ENCODE measurements around the gene BUD13. TPM values are rescaled to one million over a fixed set of nuclear protein-coding genes. Genes with fewer than 3 reads are reported as not detected.

The BUD13 gene
- total RNA-seq, 4 donors from 2014 or later = 10.8 to 17.1 (median 12.5) TPM

DNA sequence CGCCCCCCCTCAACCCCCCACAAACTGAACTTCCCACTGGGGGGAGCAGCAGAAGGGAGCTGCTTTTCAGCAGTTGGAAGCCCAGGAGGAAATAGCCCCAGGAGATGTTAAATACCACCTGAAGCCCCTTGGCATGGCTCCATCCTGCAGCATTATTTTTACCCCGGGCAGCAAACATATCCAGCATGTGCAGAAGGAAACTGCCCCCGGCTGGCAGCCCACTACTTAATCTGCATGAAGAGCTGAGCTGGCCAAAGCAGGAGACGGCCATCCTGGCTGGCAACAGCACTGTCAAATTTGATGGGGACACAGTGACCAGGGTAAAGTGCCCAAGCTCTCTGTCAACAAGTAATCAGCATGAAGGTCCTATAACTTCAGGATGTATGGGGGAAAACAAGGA, 32.0 kb downstream of the BUD13 start:
- 84% methylated on average over 3 of the region's 4 CpGs for WGBS
- Histone ChIP-seq H3K27me3 (no peaks in the 10 kb centered on the region), H3K4me1 (peaks cover 0 to 6% (median 2%) of the 10 kb centered on the region in 4 donors), H3K4me3 (no peak overlapping the region), H3K27ac (replicated peaks in 1 of 4) (no peak overlapping the region), H3K9me3 (no peaks in the 10 kb centered on the region), H3K36me3 (peaks cover 0 to 3% (median 1%) of the 10 kb centered on the region in 4 donors)
- intact Hi-C loops (cut with DNase I) = no loop called here
- DNase-seq (ENCODE audit: extremely low spot score) = peak; percentile 79
- no peak for TF ChIP-seq POLR2A (IDR thresholded peaks at IDR 0.05; ENCODE audit: low read depth)
- no peak for TF ChIP-seq CTCF (IDR thresholded peaks at IDR 0.05)
- no peak for TF ChIP-seq POLR2AphosphoS5 (IDR thresholded peaks at IDR 0.05)
- TF ChIP-seq EP300 (IDR thresholded peaks at IDR 0.05) = no peak

DNA sequence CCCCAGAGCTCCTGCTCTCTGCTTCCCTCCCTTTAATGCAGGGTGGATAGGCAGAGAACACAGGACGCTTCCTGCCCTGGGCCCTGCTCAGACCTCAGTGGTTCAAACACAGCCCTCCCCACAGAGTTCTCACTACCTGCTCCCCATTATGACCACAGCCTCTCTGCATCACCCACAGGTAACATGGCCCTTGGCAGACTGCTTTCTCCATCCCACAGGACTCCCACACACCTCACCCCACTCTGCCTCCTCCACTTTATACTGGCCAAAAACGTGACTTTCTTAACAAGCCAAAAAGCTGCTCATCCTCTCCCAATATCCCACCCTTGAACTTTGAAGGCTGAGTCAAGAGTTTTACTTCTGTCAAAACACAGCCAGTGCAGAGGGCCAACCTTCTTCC, 33.8 kb downstream of the BUD13 start:
- H3K27ac ChIP-seq (replicated peaks in 1 of 4) = no peak overlapping the region
- DNase-seq (ENCODE audit: extremely low spot score) = no peak
- no peaks in the 10 kb centered on the region for H3K9me3 ChIP-seq
- H3K36me3 ChIP-seq = no peaks in the 10 kb centered on the region
- WGBS = 77% methylated on average over 2 of the region's 2 CpGs
- H3K27me3 ChIP-seq = no peaks in the 10 kb centered on the region
- peaks cover 0 to 6% (median 2%) of the 10 kb centered on the region in 4 donors for H3K4me1 ChIP-seq
- H3K4me3 ChIP-seq = no peak overlapping the region
- TF ChIP-seq POLR2AphosphoS5 (IDR thresholded peaks at IDR 0.05) (no peak), POLR2A (IDR thresholded peaks at IDR 0.05; ENCODE audit: low read depth) (no peak), CTCF (IDR thresholded peaks at IDR 0.05) (no peak), EP300 (IDR thresholded peaks at IDR 0.05) (no peak)
- intact Hi-C loops (cut with DNase I) = no loop called here

DNA sequence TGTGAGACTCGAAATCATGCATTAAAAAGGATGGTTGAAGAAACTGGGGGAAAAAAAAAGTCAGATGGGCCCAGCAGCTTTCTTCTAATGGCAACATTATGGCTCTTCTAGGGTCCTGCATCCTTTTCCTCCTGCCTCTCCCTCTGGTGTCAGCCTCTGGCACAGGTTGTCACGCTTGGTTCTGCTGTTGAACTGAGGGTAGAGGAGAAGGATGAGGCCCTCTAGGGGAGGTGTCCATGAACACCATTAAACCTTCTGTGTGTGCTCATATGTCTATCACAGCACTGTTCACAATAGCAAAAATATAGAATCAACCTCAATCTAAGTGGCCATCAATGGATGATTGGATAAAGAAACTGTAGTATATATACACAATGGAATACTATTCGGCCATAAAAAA, 36.0 kb downstream of the BUD13 start:
- Histone ChIP-seq H3K27ac (replicated peaks in 1 of 4) (no peak overlapping the region), H3K4me1 (peaks cover 0 to 4% (median 0%) of the 10 kb centered on the region in 4 donors), H3K4me3 (no peak overlapping the region), H3K9me3 (no peaks in the 10 kb centered on the region), H3K27me3 (peaks cover 0 to 5% (median 0%) of the 10 kb centered on the region in 4 donors), H3K36me3 (no peaks in the 10 kb centered on the region)
- TF ChIP-seq CTCF (IDR thresholded peaks at IDR 0.05) (no peak), POLR2A (IDR thresholded peaks at IDR 0.05; ENCODE audit: low read depth) (no peak)
- intact Hi-C loops (cut with DNase I) = no loop called here
- no peak for DNase-seq (ENCODE audit: extremely low spot score)
- 99% methylated on average over 3 of the region's 3 CpGs for WGBS

GRCh38 chr11:116733969-116734508, 38.7 kb downstream of the BUD13 start:
- DNase-seq (ENCODE audit: extremely low spot score) = no peak
- H3K4me3 ChIP-seq = no peak overlapping the region
- WGBS = 86% methylated on average over 11 of the region's 11 CpGs
- intact Hi-C loops (cut with DNase I) = no loop called here
- peaks cover 0 to 29% (median 0%) of the 10 kb centered on the region in 4 donors for H3K27me3 ChIP-seq
- no peak overlapping the region for H3K27ac ChIP-seq (replicated peaks in 1 of 4)
- H3K4me1 ChIP-seq = peaks cover 6 to 16% (median 8%) of the 10 kb centered on the region in 4 donors
- no peaks in the 10 kb centered on the region for H3K9me3 ChIP-seq
- H3K36me3 ChIP-seq = no peaks in the 10 kb centered on the region
- TF ChIP-seq EP300 (IDR thresholded peaks at IDR 0.05) (no peak), CTCF (IDR thresholded peaks at IDR 0.05) (no peak), POLR2A (IDR thresholded peaks at IDR 0.05; ENCODE audit: low read depth) (no peak), POLR2AphosphoS5 (IDR thresholded peaks at IDR 0.05) (no peak)

Measured in esophagus muscularis mucosa (tissue), 4 donors.